Measurements from ENCODE around the gene ANTKMT.

DNA sequence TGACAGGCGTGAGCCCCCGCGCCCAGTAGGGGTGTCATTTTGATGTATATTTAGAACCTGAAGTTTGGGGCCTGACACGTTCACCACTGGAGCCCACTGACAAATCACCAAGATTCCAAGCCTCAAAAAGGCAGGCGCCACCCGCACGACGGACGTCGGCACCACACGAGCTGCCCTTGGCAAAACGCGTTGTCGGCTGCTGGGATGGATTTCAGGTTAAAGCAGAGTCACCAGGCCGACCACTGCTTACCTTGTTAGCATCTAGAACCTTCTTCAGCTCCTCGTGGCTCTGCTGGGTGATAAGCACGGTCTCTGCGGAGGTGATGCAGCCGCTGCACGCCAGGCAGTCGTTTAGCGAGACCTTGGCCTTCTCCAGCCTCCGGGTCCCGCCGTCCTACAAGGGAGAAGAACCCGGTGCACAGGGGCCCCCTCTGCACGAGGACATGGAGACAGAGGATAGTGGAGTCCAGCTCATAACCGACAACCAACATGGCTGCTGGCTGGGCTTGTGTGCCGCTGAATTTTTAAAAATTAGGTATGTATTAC is 16.1 kb downstream of the ANTKMT start:
- TF ChIP-seq, protein P1, sequence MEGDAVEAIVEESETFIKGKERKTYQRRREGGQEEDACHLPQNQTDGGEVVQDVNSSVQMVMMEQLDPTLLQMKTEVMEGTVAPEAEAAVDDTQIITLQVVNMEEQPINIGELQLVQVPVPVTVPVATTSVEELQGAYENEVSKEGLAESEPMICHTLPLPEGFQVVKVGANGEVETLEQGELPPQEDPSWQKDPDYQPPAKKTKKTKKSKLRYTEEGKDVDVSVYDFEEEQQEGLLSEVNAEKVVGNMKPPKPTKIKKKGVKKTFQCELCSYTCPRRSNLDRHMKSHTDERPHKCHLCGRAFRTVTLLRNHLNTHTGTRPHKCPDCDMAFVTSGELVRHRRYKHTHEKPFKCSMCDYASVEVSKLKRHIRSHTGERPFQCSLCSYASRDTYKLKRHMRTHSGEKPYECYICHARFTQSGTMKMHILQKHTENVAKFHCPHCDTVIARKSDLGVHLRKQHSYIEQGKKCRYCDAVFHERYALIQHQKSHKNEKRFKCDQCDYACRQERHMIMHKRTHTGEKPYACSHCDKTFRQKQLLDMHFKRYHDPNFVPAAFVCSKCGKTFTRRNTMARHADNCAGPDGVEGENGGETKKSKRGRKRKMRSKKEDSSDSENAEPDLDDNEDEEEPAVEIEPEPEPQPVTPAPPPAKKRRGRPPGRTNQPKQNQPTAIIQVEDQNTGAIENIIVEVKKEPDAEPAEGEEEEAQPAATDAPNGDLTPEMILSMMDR (IDR thresholded peaks at IDR 0.05): no peak
- no peak for TF ChIP-seq POLR2A (IDR thresholded peaks at IDR 0.05)

Data from lower leg skin (tissue), 3 donors.